ENCODE results near the gene CDHR5. TPM values are rescaled to one million over a fixed set of nuclear protein-coding genes. Genes with fewer than 3 reads are reported as not detected.

CDHR5 gene
- total and polyA plus RNA-seq, 8 donors: 0.46 to 0.77 (median 0.69) TPM; not detected in 2

- H3K27ac ChIP-seq: no peak overlapping the region
- intact Hi-C loops (cut with DNase I): no loop called here
- no peak for ATAC-seq
These were observed 46.3 kb downstream of the CDHR5 start for GRCh38 chr11:578276-579035.

GRCh38 chr11:577611-577894 is 47.2 kb downstream of the CDHR5 start:
- H3K36me3 ChIP-seq: peaks cover 0 to 14% of the 10 kb centered on the region in 2 donors
- peaks cover 25 to 66% of the 10 kb centered on the region in 2 donors for H3K4me1 ChIP-seq
- ATAC-seq (no peak), DNase-seq (no peak)
- intact Hi-C loops (cut with DNase I): no loop called here
- no peaks in the 10 kb centered on the region for H3K9me3 ChIP-seq
- H3K27ac ChIP-seq: no peak overlapping the region
- TF ChIP-seq CTCF (IDR thresholded peaks at IDR 0.05): no peak
- H3K27me3 ChIP-seq: peaks cover 4 to 22% of the 10 kb centered on the region in 2 donors
- peak overlapping the region; percentile 76 for H3K4me3 ChIP-seq

More at GRCh38 chr11:578276-579035, 46.3 kb downstream of the CDHR5 start:
- TF ChIP-seq CTCF (IDR thresholded peaks at IDR 0.05): no peak
- DNase-seq: no peak
- Histone ChIP-seq H3K4me1 (peaks cover 25 to 58% of the 10 kb centered on the region in 2 donors), H3K27me3 (peaks cover 4 to 17% of the 10 kb centered on the region in 2 donors), H3K4me3 (peak overlapping the region in 1 of 2 donors; percentile 76), H3K36me3 (peaks cover 0 to 23% of the 10 kb centered on the region in 2 donors), H3K9me3 (no peaks in the 10 kb centered on the region)

GRCh38 chr11:576811-577610 is 47.7 kb downstream of the CDHR5 start:
- H3K27ac ChIP-seq: peak overlapping the region in 1 of 2 donors; percentile 73
- H3K4me1 ChIP-seq: peaks cover 25 to 66% of the 10 kb centered on the region in 2 donors
- H3K27me3 ChIP-seq: peaks cover 4 to 22% of the 10 kb centered on the region in 2 donors
- peaks cover 0 to 8% of the 10 kb centered on the region in 2 donors for H3K36me3 ChIP-seq
- no peak for TF ChIP-seq CTCF (IDR thresholded peaks at IDR 0.05)
- no peaks in the 10 kb centered on the region for H3K9me3 ChIP-seq
- DNase-seq (peak in 1 of 4 donors; percentile 84), ATAC-seq (no peak)
- intact Hi-C loops (cut with DNase I): no loop called here
- H3K4me3 ChIP-seq: peak overlapping the region; percentile 76

- Histone ChIP-seq H3K27ac (peak within 1 kb of the TSS; percentile 87 to 95), H3K4me1 (peaks cover 25 to 66% of the 10 kb centered on the region in 2 donors), H3K9me3 (no peaks in the 10 kb centered on the region), H3K4me3 (peak within 1 kb of the TSS; percentile 76), H3K27me3 (peaks cover 4 to 22% of the 10 kb centered on the region in 2 donors), H3K36me3 (no peaks in the 10 kb centered on the region)
- DNase-seq (peak; percentile 94 to 98 (median 96)), ATAC-seq (peak; percentile 90)
- intact Hi-C loops (cut with DNase I): no loop called here
- no peak for TF ChIP-seq CTCF (IDR thresholded peaks at IDR 0.05)
These were observed 48.6 kb downstream of the CDHR5 start, which contains the start of gene PHRF1 for GRCh38 chr11:575996-576768. Gene PHRF1 (plus strand): TSS chr11:576470. CDS start chr11:581513, 5,043 bp downstream.
